AG09319 (cell line): ENCODE data around the gene IL36B.

Source experiments
- DNase-seq: peaks from one replicate; pipeline ENCODE4 v3.0.0-alpha.2; 2010; ENCODE audit warnings: low read depth; ENCODE audit errors: extremely low read depth
- TF ChIP-seq, protein P1 (sequence below): IDR thresholded peaks from 2 replicates; pipeline ENCODE4 v1.5.1; 2011; ENCODE audit warnings: low read depth, mild to moderate bottlenecking, inconsistent platforms, low read length, moderate library complexity

IL36B gene

DNA sequence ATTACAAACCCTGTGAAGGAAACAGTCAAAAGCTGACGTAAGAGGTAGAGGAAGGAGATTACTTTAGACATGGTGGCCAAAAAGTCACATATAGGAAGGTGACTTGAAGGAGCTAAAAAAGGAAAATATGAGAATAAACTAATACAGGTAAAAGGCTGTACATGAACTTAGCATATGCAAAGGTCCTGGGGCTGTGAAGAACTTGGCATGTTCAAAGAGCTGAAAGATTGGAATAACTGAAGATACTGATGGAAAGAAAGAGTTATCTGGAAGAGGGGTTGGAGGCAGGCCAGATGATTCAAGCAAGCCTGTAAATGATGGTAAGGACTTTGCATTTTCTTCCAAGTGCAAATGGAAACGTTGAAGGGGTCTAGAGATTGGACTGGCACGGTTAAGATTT, 34.2 kb downstream of the IL36B start:
- TF ChIP-seq, protein P1, sequence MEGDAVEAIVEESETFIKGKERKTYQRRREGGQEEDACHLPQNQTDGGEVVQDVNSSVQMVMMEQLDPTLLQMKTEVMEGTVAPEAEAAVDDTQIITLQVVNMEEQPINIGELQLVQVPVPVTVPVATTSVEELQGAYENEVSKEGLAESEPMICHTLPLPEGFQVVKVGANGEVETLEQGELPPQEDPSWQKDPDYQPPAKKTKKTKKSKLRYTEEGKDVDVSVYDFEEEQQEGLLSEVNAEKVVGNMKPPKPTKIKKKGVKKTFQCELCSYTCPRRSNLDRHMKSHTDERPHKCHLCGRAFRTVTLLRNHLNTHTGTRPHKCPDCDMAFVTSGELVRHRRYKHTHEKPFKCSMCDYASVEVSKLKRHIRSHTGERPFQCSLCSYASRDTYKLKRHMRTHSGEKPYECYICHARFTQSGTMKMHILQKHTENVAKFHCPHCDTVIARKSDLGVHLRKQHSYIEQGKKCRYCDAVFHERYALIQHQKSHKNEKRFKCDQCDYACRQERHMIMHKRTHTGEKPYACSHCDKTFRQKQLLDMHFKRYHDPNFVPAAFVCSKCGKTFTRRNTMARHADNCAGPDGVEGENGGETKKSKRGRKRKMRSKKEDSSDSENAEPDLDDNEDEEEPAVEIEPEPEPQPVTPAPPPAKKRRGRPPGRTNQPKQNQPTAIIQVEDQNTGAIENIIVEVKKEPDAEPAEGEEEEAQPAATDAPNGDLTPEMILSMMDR: no peak
- DNase-seq: no peak

DNA sequence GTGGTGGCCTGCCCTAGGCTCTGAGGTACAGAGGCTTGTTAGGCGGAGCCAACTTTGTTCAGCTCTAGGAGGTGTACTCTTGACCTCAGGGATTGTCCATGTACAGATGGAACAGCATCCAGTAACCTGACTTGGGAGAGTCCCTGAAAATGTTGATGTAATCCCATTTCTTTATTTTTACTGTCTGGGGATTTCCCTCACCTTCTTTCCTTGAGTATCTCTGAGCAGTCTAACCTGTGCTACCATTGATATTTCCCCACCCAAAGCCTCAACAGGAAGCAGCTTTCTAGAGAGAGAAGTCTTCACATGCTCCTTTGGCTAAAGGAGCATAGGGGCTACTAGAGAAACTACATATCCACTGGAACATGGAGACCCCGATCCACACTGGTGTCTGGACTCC, 37.0 kb downstream of the IL36B start:
- DNase-seq: no peak
- TF ChIP-seq, protein P1: no peak

DNA sequence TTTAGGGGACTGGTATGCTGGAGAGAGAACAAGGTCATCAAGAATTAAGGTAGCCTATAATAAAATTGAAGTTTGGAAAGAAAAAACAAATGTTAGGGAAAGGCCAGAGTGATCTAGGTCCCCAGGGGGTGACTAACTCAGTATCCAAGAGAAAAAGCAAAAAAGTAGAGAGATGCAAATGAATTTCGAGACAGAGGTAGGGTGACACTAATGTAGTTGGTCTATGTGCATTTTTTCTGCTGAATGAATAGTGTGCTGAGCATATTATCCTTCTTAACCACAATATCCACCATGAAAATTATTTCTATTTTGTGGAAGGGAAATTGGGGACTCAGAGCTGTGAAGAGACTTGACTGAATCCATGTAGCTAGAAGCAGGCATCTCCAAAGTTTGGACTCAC, 37.6 kb downstream of the IL36B start:
- DNase-seq: no peak
- TF ChIP-seq, protein P1: no peak

GRCh38 chr2:113014067-113014466, 38.6 kb downstream of the IL36B start:
- TF ChIP-seq, protein P1: no peak
- no peak for DNase-seq

DNA sequence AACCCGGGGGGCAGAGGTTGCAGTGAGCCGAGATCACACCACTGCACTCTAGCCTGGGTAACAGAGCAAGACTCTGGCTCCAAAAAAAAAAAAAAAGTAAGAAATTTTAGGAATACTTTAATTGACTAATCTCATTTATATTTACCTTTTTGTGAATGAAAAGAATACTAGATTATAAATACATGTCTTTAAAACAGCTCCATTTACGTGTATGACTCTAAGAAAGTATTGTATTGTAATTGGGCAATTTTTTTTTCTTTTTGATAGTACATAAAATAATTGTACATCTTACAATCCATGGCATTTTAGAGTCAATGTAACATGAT, 39.4 kb downstream of the IL36B start:
- TF ChIP-seq, protein P1: no peak
- DNase-seq: no peak

GRCh38 chr2:113012436-113013335, 40.0 kb downstream of the IL36B start:
- TF ChIP-seq, protein P1: no peak
- DNase-seq: no peak

DNA sequence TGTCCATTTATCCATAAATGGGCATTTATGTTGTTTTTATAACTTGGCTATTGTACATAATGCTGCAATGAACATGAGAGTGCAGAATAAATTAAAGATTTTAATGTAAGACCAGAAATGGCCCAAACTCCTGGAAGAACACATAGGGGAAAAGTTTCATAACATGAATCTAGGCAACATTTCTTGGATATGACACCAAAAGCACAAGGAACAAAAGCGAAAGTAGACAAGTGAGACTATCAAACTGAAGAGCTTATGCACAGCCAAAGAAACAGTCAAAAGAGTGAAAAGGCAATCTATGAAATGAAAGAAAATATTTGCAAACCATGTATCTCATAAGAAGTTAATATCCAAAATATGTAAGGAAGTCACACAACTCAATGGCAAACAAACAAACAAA, 41.6 kb downstream of the IL36B start:
- no peak for DNase-seq
- TF ChIP-seq, protein P1: no peak
